PC-3 (cell line): ENCODE data around the gene METTL21A.

Experiments used
- EZH2 ChIP-seq: fragments of 300-600 bp; sonication (generic); IDR thresholded peaks from one replicate; pipeline ENCODE4 v1.6.1; 2017; ENCODE audit warnings: antibody characterized with exemption, mild to moderate bottlenecking, low read length; ENCODE audit not compliant: unreplicated experiment
- TF ChIP-seq, protein P1 (sequence below): fragments of 300-600 bp; sonication (generic); conservative IDR thresholded peaks from 2 replicates; pipeline ENCODE4 v1.5.1; 2017; ENCODE audit warnings: antibody characterized with exemption, low read depth, mild to moderate bottlenecking, low read length

DNA sequence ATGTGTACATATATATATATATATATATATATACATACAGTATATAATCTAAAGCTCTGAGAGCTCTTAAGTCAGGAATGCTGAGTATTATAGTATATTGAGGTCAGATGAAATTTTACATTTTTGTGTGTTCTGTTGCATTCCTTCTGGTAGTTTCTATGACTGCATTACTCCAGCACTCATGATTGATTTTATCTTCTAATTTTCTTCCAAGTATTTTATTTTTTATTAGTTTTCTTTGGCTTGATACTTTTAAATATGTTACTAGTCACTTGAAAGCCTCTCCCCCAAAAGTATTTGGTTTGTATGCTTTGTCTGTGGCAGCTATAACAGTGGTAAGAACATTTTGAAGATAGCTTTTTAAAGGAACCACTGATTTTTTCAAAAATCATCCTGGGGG, 25.0 kb downstream of the METTL21A start:
- TF ChIP-seq, protein P1, sequence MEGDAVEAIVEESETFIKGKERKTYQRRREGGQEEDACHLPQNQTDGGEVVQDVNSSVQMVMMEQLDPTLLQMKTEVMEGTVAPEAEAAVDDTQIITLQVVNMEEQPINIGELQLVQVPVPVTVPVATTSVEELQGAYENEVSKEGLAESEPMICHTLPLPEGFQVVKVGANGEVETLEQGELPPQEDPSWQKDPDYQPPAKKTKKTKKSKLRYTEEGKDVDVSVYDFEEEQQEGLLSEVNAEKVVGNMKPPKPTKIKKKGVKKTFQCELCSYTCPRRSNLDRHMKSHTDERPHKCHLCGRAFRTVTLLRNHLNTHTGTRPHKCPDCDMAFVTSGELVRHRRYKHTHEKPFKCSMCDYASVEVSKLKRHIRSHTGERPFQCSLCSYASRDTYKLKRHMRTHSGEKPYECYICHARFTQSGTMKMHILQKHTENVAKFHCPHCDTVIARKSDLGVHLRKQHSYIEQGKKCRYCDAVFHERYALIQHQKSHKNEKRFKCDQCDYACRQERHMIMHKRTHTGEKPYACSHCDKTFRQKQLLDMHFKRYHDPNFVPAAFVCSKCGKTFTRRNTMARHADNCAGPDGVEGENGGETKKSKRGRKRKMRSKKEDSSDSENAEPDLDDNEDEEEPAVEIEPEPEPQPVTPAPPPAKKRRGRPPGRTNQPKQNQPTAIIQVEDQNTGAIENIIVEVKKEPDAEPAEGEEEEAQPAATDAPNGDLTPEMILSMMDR: no peak
- no peak for TF ChIP-seq EZH2
